ENCODE results near the gene UTP4.

GRCh38 chr16:69179328-69180010, 47.0 kb downstream of the UTP4 start:
- TF ChIP-seq CTCF (conservative IDR thresholded peaks at IDR 0.05; ENCODE audit: low read depth, low read length), result no peak
- TF ChIP-seq EZH2phosphoT487 (IDR thresholded peaks at IDR 0.05; ENCODE audit: borderline replicate concordance, low read length), result no peak

Measured in PC-3 (cell line).